Osteoblast (primary cell): Measurements from ENCODE around the gene MND1. TPM values are rescaled to one million over a fixed set of nuclear protein-coding genes. Genes with fewer than 3 reads are reported as not detected.
A peak's percentile ranks its signal among the peaks of the same experiment; 100 is the strongest.

Experiments used
- DNase-seq: peaks from one replicate; pipeline ENCODE4 v3.0.0; 2011; ENCODE audit warnings: low spot score, mixed read lengths; ENCODE audit not compliant: insufficient read length; ENCODE audit errors: missing footprints
- H2AFZ ChIP-seq: 2 replicates; pipeline ENCODE4 v1.6.0; 2011; ENCODE audit warnings: mild to moderate bottlenecking, low read length
- H3K27ac ChIP-seq: 2 replicates; pipeline ENCODE4 v1.5.1; 2011; ENCODE audit warnings: mild to moderate bottlenecking, low read depth, low read length, moderate library complexity
- H3K27me3 ChIP-seq: 2 replicates; pipeline ENCODE4 v1.6.0; 2012; ENCODE audit warnings: mild to moderate bottlenecking, control low read depth, inconsistent platforms, low read length, moderate library complexity; ENCODE audit not compliant: insufficient read depth
- H3K36me3 ChIP-seq: 2 replicates; pipeline ENCODE4 v1.5.1; 2011; ENCODE audit warnings: mild to moderate bottlenecking, low read length, control low read depth, moderate library complexity; ENCODE audit not compliant: insufficient read depth
- H3K4me1 ChIP-seq: 2 replicates; pipeline ENCODE4 v1.5.1; 2011; ENCODE audit warnings: mild to moderate bottlenecking, low read length, control low read depth, moderate library complexity; ENCODE audit not compliant: insufficient read depth
- H3K4me2 ChIP-seq: 2 replicates; pipeline ENCODE4 v1.6.0; 2011; ENCODE audit warnings: mild to moderate bottlenecking, low read length; ENCODE audit not compliant: insufficient read depth
- H3K4me3 ChIP-seq: fragments of 200-600 bp; sonication (generic); 3 replicates; pipeline ENCODE4 v1.5.1; 2012; ENCODE audit warnings: mild to moderate bottlenecking, low read length, inconsistent platforms; ENCODE audit not compliant: insufficient read depth
- H3K79me2 ChIP-seq: 2 replicates; pipeline ENCODE4 v1.6.0; 2012; ENCODE audit warnings: mild to moderate bottlenecking, low read length, control low read depth, inconsistent platforms; ENCODE audit not compliant: insufficient read depth
- H3K9me3 ChIP-seq: 2 replicates; pipeline ENCODE4 v1.5.1; 2011; ENCODE audit warnings: low read depth, low read length, control low read depth
- H4K20me1 ChIP-seq: 2 replicates; pipeline ENCODE4 v1.6.0; 2012; ENCODE audit warnings: mild to moderate bottlenecking, low read length, control low read depth; ENCODE audit not compliant: insufficient read depth
- total RNA-seq: library from RNA; depleted of rRNA; stranded (reverse); fragments of >200 nt; gene quantifications from 2 replicates; pipeline ENCODE4 v1.2.3, GENCODE V29; 2012
- TF ChIP-seq, protein P1 (sequence below): IDR thresholded peaks from 2 replicates; pipeline ENCODE4 v1.5.1; 2011; ENCODE audit warnings: mild to moderate bottlenecking, low read depth, low read length, moderate library complexity; ENCODE audit errors: extremely low read depth

MND1 gene
- total RNA-seq, 1 donor: 1.4 TPM

DNA sequence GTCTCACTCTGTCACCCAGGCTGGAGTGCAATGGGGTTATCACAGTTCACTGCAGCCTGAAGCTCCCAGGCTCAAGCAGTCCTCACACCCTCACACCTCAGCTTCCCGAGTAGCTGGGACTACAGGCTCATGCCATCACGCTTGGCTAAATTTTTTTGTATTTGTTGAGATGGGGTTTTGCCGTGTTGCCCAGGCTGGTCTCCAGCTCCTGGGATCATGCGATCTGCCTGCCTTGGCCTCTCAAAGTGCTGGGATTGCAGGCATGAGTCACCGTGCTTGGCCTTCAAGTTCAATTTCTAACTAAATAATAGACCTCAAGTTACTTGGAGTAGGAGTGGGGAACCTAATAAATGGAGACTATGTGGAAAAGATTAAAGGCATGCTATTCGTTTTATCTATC is 48.9 kb downstream of the MND1 start:
- H3K4me3 ChIP-seq: no peak overlapping the region
- H2AFZ ChIP-seq: no peak overlapping the region
- no peak overlapping the region for H3K27ac ChIP-seq
- TF ChIP-seq, protein P1, sequence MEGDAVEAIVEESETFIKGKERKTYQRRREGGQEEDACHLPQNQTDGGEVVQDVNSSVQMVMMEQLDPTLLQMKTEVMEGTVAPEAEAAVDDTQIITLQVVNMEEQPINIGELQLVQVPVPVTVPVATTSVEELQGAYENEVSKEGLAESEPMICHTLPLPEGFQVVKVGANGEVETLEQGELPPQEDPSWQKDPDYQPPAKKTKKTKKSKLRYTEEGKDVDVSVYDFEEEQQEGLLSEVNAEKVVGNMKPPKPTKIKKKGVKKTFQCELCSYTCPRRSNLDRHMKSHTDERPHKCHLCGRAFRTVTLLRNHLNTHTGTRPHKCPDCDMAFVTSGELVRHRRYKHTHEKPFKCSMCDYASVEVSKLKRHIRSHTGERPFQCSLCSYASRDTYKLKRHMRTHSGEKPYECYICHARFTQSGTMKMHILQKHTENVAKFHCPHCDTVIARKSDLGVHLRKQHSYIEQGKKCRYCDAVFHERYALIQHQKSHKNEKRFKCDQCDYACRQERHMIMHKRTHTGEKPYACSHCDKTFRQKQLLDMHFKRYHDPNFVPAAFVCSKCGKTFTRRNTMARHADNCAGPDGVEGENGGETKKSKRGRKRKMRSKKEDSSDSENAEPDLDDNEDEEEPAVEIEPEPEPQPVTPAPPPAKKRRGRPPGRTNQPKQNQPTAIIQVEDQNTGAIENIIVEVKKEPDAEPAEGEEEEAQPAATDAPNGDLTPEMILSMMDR: no peak
- no peaks in the 10 kb centered on the region for H3K79me2 ChIP-seq
- H3K9me3 ChIP-seq: no peaks in the 10 kb centered on the region
- H3K4me1 ChIP-seq: no peaks in the 10 kb centered on the region
- no peak overlapping the region for H3K4me2 ChIP-seq
- H3K36me3 ChIP-seq: no peaks in the 10 kb centered on the region
- H3K27me3 ChIP-seq: no peaks in the 10 kb centered on the region
- DNase-seq: no peak
- H4K20me1 ChIP-seq: no peaks in the 10 kb centered on the region

GRCh38 chr4:153394945-153395344 is 50.5 kb downstream of the MND1 start:
- Histone ChIP-seq H3K27me3 (no peaks in the 10 kb centered on the region), H3K36me3 (no peaks in the 10 kb centered on the region), H3K4me1 (no peaks in the 10 kb centered on the region), H3K79me2 (no peaks in the 10 kb centered on the region), H2AFZ (no peak overlapping the region), H3K4me3 (no peak overlapping the region), H3K27ac (no peak overlapping the region), H4K20me1 (no peaks in the 10 kb centered on the region), H3K9me3 (no peaks in the 10 kb centered on the region), H3K4me2 (no peak overlapping the region)
- TF ChIP-seq, protein P1: no peak
- peak; percentile 61 for DNase-seq

DNA sequence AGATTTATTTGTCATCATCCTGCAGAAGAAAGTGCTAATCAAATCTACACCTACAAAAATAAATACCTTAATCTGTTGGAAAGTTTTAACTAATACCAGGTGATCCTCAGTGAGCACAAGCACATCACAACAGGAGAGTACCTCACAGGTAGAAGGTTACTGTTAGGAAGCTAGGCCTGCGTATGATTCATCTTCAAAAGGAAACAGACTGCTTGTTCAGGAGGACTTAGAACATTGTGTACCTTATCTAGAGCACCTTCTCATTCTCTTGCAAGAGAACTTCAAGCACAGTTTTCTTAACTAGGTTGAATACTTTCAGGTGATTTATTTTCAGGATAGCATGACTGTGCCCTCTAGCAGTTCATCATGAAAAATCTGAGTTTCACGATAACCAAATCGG is 54.2 kb downstream of the MND1 start:
- no peaks in the 10 kb centered on the region for H4K20me1 ChIP-seq
- no peak overlapping the region for H3K4me2 ChIP-seq
- no peaks in the 10 kb centered on the region for H3K9me3 ChIP-seq
- TF ChIP-seq, protein P1: no peak
- H3K4me3 ChIP-seq: no peak overlapping the region
- H3K27me3 ChIP-seq: no peaks in the 10 kb centered on the region
- no peak overlapping the region for H3K27ac ChIP-seq
- peaks cover 5% of the 10 kb centered on the region for H3K4me1 ChIP-seq
- H3K36me3 ChIP-seq: no peaks in the 10 kb centered on the region
- no peak overlapping the region for H2AFZ ChIP-seq
- H3K79me2 ChIP-seq: no peaks in the 10 kb centered on the region
- DNase-seq: no peak

- DNase-seq: no peak
- H2AFZ ChIP-seq: no peak overlapping the region
- no peaks in the 10 kb centered on the region for H3K79me2 ChIP-seq
- H3K4me3 ChIP-seq: no peak overlapping the region
- H3K36me3 ChIP-seq: no peaks in the 10 kb centered on the region
- no peaks in the 10 kb centered on the region for H3K27me3 ChIP-seq
- TF ChIP-seq, protein P1: no peak
- H4K20me1 ChIP-seq: no peaks in the 10 kb centered on the region
- H3K9me3 ChIP-seq: no peaks in the 10 kb centered on the region
- no peak overlapping the region for H3K27ac ChIP-seq
- no peak overlapping the region for H3K4me2 ChIP-seq
- H3K4me1 ChIP-seq: peaks cover 5% of the 10 kb centered on the region
These were observed 54.9 kb downstream of the MND1 start for GRCh38 chr4:153399358-153399757.
